ENCODE measurements around the gene PTPRU. TPM values are rescaled to one million over a fixed set of nuclear protein-coding genes. Genes with fewer than 3 reads are reported as not detected.
"Not testable (repeated sequence)": the region's sequence is repeated elsewhere in the genome, so short reads cannot be mapped to it uniquely, and the experiment has no call there.

PTPRU gene
- total RNA-seq, 5 donors from 2014 or later (not counting 1 experiment from before 2014, with no cell fraction given), result 0.13 to 0.82 (median 0.33) TPM; not detected in 2

GRCh38 chr1:29309621-29310020 is 73.3 kb downstream of the PTPRU start:
- no peaks in the 10 kb centered on the region for H3K9me3 Mint-ChIP-seq
- H3K4me1 Mint-ChIP-seq, result no peaks in the 10 kb centered on the region
- 100% methylated on average over 2 of the region's 5 CpGs for WGBS (ENCODE audit: insufficient coverage)
- Histone ChIP-seq H3K9me3 (no peaks in the 10 kb centered on the region), H3K36me3 (ENCODE audit: control insufficient read depth in 2 of 2, extremely low read depth in 1 of 2, insufficient read depth in 1 of 2, low read length in 1 of 2) (no peaks in the 10 kb centered on the region), H3K4me1 (ENCODE audit: control insufficient read depth in 1 of 2, extremely low read depth in 1 of 2, insufficient read depth in 2 of 2, low read length in 2 of 2) (no peaks in the 10 kb centered on the region), H3K4me3 (ENCODE audit: control insufficient read depth in 1 of 2, extremely low read depth in 1 of 2, low read length in 1 of 2) (no peak overlapping the region), H3K27ac (ENCODE audit: low read length) (no peak overlapping the region), H3K27me3 (replicated peaks in 1 of 2; ENCODE audit: control insufficient read depth in 2 of 2, extremely low read depth in 1 of 2, insufficient read depth in 2 of 2, low read length in 1 of 2) (peaks cover 0 to 5% of the 10 kb centered on the region in 2 experiments)
- H3K36me3 Mint-ChIP-seq, result no peaks in the 10 kb centered on the region
- DNase-seq (no peak), ATAC-seq (replicated peaks in 1 of 4) (no peak)
- CTCF ChIA-PET, result no interaction called here
- POLR2A ChIA-PET, result no interaction called here
- H3K27ac Mint-ChIP-seq, result no peak overlapping the region
- H3K27me3 Mint-ChIP-seq, result no peaks in the 10 kb centered on the region
- no peak overlapping the region for H3K4me3 Mint-ChIP-seq

- Mint-ChIP-seq H3K27ac (no peak overlapping the region), H3K9me3 (no peaks in the 10 kb centered on the region), H3K27me3 (peaks cover 0 to 3% of the 10 kb centered on the region in 2 donors), H3K4me1 (no peaks in the 10 kb centered on the region), H3K36me3 (no peaks in the 10 kb centered on the region), H3K4me3 (no peak overlapping the region)
- Histone ChIP-seq H3K27me3 (replicated peaks in 1 of 2; ENCODE audit: control insufficient read depth in 2 of 2, extremely low read depth in 1 of 2, insufficient read depth in 2 of 2, low read length in 1 of 2) (peaks cover 0 to 7% of the 10 kb centered on the region in 2 experiments), H3K9me3 (no peaks in the 10 kb centered on the region), H3K4me3 (ENCODE audit: control insufficient read depth in 1 of 2, extremely low read depth in 1 of 2, low read length in 1 of 2) (no peak overlapping the region), H3K4me1 (ENCODE audit: control insufficient read depth in 1 of 2, extremely low read depth in 1 of 2, insufficient read depth in 2 of 2, low read length in 2 of 2) (no peaks in the 10 kb centered on the region), H3K36me3 (ENCODE audit: control insufficient read depth in 2 of 2, extremely low read depth in 1 of 2, insufficient read depth in 1 of 2, low read length in 1 of 2) (no peaks in the 10 kb centered on the region), H3K27ac (ENCODE audit: low read length) (no peak overlapping the region)
- 86% methylated on average over 8 of the region's 9 CpGs for WGBS (ENCODE audit: insufficient coverage)
- ATAC-seq (replicated peaks in 1 of 4), result no peak
- ChIA-PET CTCF (no interaction called here), POLR2A (no interaction called here)
- no peak for DNase-seq
These were observed 74.4 kb downstream of the PTPRU start for GRCh38 chr1:29310616-29311180.

DNA sequence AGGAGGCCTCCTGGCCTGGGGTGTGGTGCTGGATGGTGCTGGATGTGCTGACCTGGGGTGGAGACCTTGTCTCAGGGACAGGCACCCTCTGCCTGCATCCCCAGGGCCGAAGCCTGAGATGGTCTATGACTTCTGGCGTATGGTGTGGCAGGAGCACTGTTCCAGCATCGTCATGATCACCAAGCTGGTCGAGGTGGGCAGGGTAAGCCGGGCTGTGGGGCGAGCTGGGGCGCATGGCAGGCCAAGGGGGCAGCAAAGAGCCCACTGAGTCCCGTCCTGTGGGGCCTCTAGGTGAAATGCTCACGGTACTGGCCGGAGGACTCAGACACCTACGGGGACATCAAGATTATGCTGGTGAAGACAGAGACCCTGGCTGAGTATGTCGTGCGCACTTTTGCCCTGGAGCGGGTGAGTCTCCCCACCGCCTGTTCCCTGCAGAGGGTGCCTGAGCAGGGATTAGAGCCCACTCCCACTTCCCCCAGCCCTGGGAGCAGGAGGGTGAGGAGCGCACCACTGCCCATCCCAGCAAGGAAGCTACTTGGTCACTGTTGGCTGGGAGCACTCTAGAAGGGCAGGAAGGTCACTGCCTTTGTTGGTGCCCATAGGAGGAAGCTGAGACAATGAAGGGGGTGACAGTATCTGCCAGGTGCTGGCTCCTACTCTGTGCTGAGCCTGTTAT is 75.2 kb downstream of the PTPRU start:
- no peaks in the 10 kb centered on the region for H3K36me3 ChIP-seq (ENCODE audit: control insufficient read depth in 2 of 2, extremely low read depth in 1 of 2, insufficient read depth in 1 of 2, low read length in 1 of 2)
- H3K27me3 ChIP-seq (replicated peaks in 1 of 2; ENCODE audit: control insufficient read depth in 2 of 2, extremely low read depth in 1 of 2, insufficient read depth in 2 of 2, low read length in 1 of 2), result peaks cover 0 to 7% of the 10 kb centered on the region in 2 experiments
- Mint-ChIP-seq H3K9me3 (no peaks in the 10 kb centered on the region), H3K4me1 (no peaks in the 10 kb centered on the region), H3K4me3 (no peak overlapping the region), H3K36me3 (no peaks in the 10 kb centered on the region), H3K27me3 (peaks cover 0 to 3% of the 10 kb centered on the region in 2 donors), H3K27ac (no peak overlapping the region)
- ChIA-PET POLR2A (no interaction called here), CTCF (no interaction called here)
- H3K4me1 ChIP-seq (ENCODE audit: control insufficient read depth in 1 of 2, extremely low read depth in 1 of 2, insufficient read depth in 2 of 2, low read length in 2 of 2), result no peaks in the 10 kb centered on the region
- ATAC-seq (replicated peaks in 1 of 4) (no peak), DNase-seq (no peak)
- no peak overlapping the region for H3K27ac ChIP-seq (ENCODE audit: low read length)
- no peak overlapping the region for H3K4me3 ChIP-seq (ENCODE audit: control insufficient read depth in 1 of 2, extremely low read depth in 1 of 2, low read length in 1 of 2)
- no peaks in the 10 kb centered on the region for H3K9me3 ChIP-seq
- 81% methylated on average over 13 of the region's 16 CpGs for WGBS (ENCODE audit: insufficient coverage)

- Histone ChIP-seq H3K27ac (ENCODE audit: low read length) (no peak overlapping the region), H3K4me3 (ENCODE audit: control insufficient read depth in 1 of 2, extremely low read depth in 1 of 2, low read length in 1 of 2) (no peak overlapping the region), H3K36me3 (ENCODE audit: control insufficient read depth in 2 of 2, extremely low read depth in 1 of 2, insufficient read depth in 1 of 2, low read length in 1 of 2) (no peaks in the 10 kb centered on the region), H3K9me3 (no peaks in the 10 kb centered on the region), H3K4me1 (ENCODE audit: control insufficient read depth in 1 of 2, extremely low read depth in 1 of 2, insufficient read depth in 2 of 2, low read length in 2 of 2) (no peaks in the 10 kb centered on the region), H3K27me3 (replicated peaks in 1 of 2; ENCODE audit: control insufficient read depth in 2 of 2, extremely low read depth in 1 of 2, insufficient read depth in 2 of 2, low read length in 1 of 2) (peaks cover 0 to 7% of the 10 kb centered on the region in 2 experiments)
- no peak overlapping the region for H3K4me3 Mint-ChIP-seq
- H3K4me1 Mint-ChIP-seq, result no peaks in the 10 kb centered on the region
- WGBS (ENCODE audit: insufficient coverage), result 91% methylated on average over 4 of the region's 24 CpGs
- H3K27me3 Mint-ChIP-seq, result peaks cover 0 to 4% of the 10 kb centered on the region in 2 donors
- ATAC-seq (replicated peaks in 1 of 4) (no peak), DNase-seq (no peak)
- POLR2A ChIA-PET, result no interaction called here
- CTCF ChIA-PET, result no interaction called here
- no peaks in the 10 kb centered on the region for H3K9me3 Mint-ChIP-seq
- H3K27ac Mint-ChIP-seq, result no peak overlapping the region
- H3K36me3 Mint-ChIP-seq, result no peaks in the 10 kb centered on the region
These were observed 76.4 kb downstream of the PTPRU start for GRCh38 chr1:29312469-29313461.

GRCh38 chr1:29314685-29315084 is 78.4 kb downstream of the PTPRU start:
- CTCF ChIA-PET, result not testable (repeated sequence)

GRCh38 chr1:29315262-29315661 is 78.9 kb downstream of the PTPRU start:
- DNase-seq (no peak), ATAC-seq (replicated peaks in 1 of 4) (no peak)
- H3K36me3 ChIP-seq (ENCODE audit: control insufficient read depth in 2 of 2, extremely low read depth in 1 of 2, insufficient read depth in 1 of 2, low read length in 1 of 2), result no peaks in the 10 kb centered on the region
- Mint-ChIP-seq H3K4me1 (no peaks in the 10 kb centered on the region), H3K27me3 (peaks cover 0 to 5% of the 10 kb centered on the region in 2 donors), H3K36me3 (no peaks in the 10 kb centered on the region), H3K9me3 (no peaks in the 10 kb centered on the region), H3K4me3 (no peak overlapping the region), H3K27ac (no peak overlapping the region)
- H3K9me3 ChIP-seq, result no peaks in the 10 kb centered on the region
- no peaks in the 10 kb centered on the region for H3K4me1 ChIP-seq (ENCODE audit: control insufficient read depth in 1 of 2, extremely low read depth in 1 of 2, insufficient read depth in 2 of 2, low read length in 2 of 2)
- WGBS (ENCODE audit: insufficient coverage), result 97% methylated on average over 6 of the region's 15 CpGs
- no peak overlapping the region for H3K27ac ChIP-seq (ENCODE audit: low read length)
- peaks cover 0 to 7% of the 10 kb centered on the region in 2 experiments for H3K27me3 ChIP-seq (replicated peaks in 1 of 2; ENCODE audit: control insufficient read depth in 2 of 2, extremely low read depth in 1 of 2, insufficient read depth in 2 of 2, low read length in 1 of 2)
- H3K4me3 ChIP-seq (ENCODE audit: control insufficient read depth in 1 of 2, extremely low read depth in 1 of 2, low read length in 1 of 2), result no peak overlapping the region
- CTCF ChIA-PET, result no interaction called here
- POLR2A ChIA-PET, result interaction anchor here in 1 of 2 donors (0.6 kb wide), 1 partner anchor 886 kb away, joined by 3 read pairs; no protein-coding TSS in a partner anchor

More at GRCh38 chr1:29314685-29315084, 78.4 kb downstream of the PTPRU start:
- H3K36me3 Mint-ChIP-seq; H3K36me3 ChIP-seq (ENCODE audit: control insufficient read depth in 2 of 2, extremely low read depth in 1 of 2, insufficient read depth in 1 of 2, low read length in 1 of 2); H3K4me1 ChIP-seq (ENCODE audit: control insufficient read depth in 1 of 2, extremely low read depth in 1 of 2, insufficient read depth in 2 of 2, low read length in 2 of 2); H3K27me3 ChIP-seq (replicated peaks in 1 of 2; ENCODE audit: control insufficient read depth in 2 of 2, extremely low read depth in 1 of 2, insufficient read depth in 2 of 2, low read length in 1 of 2); H3K27me3 Mint-ChIP-seq; H3K9me3 Mint-ChIP-seq; H3K9me3 ChIP-seq; H3K27ac Mint-ChIP-seq; DNase-seq; H3K4me3 ChIP-seq (ENCODE audit: control insufficient read depth in 1 of 2, extremely low read depth in 1 of 2, low read length in 1 of 2); ATAC-seq (replicated peaks in 1 of 4); H3K4me1 Mint-ChIP-seq; H3K4me3 Mint-ChIP-seq; H3K27ac ChIP-seq (ENCODE audit: low read length): not testable (repeated sequence)
- 76% methylated on average over 5 of the region's 8 CpGs for WGBS (ENCODE audit: insufficient coverage)
- POLR2A ChIA-PET, result interaction anchor here in 1 of 2 donors (0.6 kb wide), 1 partner anchor 885 kb away, joined by 3 read pairs; no protein-coding TSS in a partner anchor

All from T-cell (primary cell).